Tibial artery (tissue), 4 donors: ENCODE measurements around the gene ATP6V1D.

Source experiments
- DNase-seq, 2 donors: peaks; one replicate each; pipeline ENCODE4 v3.0.0-alpha.2; 2019
- H3K27ac ChIP-seq, 2 donors: fragments of 200-600 bp; sonication (generic) in 1 of 2; 1 replicate in 1 of 2; 2 replicates in 1 of 2; pipeline ENCODE4 v1.5.1; 2018 to 2019; ENCODE audit warnings: mild to moderate bottlenecking in 1 of 2
- H3K27me3 ChIP-seq, 2 donors: fragments of 200-600 bp; sonication (generic) in 1 of 2; one replicate each; pipeline versions ENCODE4 v1.5.1 to v1.6.0; 2016 to 2019
- H3K36me3 ChIP-seq, 3 donors: fragments of 200-600 bp; sonication (generic) in 2 of 3; one replicate each; pipeline ENCODE4 v1.5.1; 2016 to 2019; ENCODE audit warnings: mild to moderate bottlenecking in 2 of 3
- H3K4me1 ChIP-seq, 4 donors: fragments of 200-600 bp; sonication (generic) in 2 of 4; 1 replicate in 3 of 4; 2 replicates in 1 of 4; pipeline ENCODE4 v1.5.1; 2016 to 2019
- H3K4me3 ChIP-seq, 2 donors: fragments of 200-600 bp; sonication (generic) in 1 of 2; 1 replicate in 1 of 2; 2 replicates in 1 of 2; pipeline ENCODE4 v1.5.1; 2018 to 2019; ENCODE audit warnings: mild to moderate bottlenecking in 2 of 2
- H3K9me3 ChIP-seq, 3 donors: fragments of 200-600 bp; sonication (generic) in 1 of 3; one replicate each; pipeline ENCODE4 v1.5.1; 2016 to 2019
- intact Hi-C: fragments of 100-400 bp; cut with DNase I; formaldehyde crosslinking; loops from one replicate; pipeline ENCODE4 v1.15.0; 2023; ENCODE audit warnings: low total_unique reads
- TF ChIP-seq, protein P1 (sequence below), 2 experiments: fragments of 200-600 bp in 1 of 2; fragments of 450-650 bp in 1 of 2; IDR thresholded peaks; one replicate each; pipeline ENCODE4 v1.5.1; 2017 to 2019; ENCODE audit warnings: antibody characterized with exemption in 2 of 2, mild to moderate bottlenecking in 1 of 2, moderate library complexity in 1 of 2

The ATP6V1D gene

DNA sequence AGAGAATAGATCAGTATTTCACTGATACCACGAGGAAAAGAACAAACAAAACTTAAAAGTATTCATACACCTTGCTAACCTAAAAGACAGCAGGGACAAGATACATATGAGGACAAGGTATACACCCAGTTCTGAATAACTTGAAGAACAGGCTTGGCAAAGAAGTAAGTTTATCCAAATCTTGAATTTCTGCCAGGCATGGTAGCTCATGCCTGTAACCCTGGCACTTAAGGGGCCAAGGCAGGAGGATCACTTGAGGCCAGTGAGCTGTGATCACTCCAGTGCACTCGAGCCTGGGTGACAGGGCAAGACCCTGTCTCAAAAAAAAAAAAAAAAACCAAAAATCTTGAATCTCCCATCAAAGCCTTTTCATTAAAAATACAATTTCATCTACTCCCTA is 25.5 kb upstream of the ATP6V1D start:
- Histone ChIP-seq H3K36me3 (peaks cover 54 to 72% (median 56%) of the 10 kb centered on the region in 3 donors), H3K27me3 (no peaks in the 10 kb centered on the region), H3K27ac (no peak overlapping the region), H3K9me3 (no peaks in the 10 kb centered on the region), H3K4me3 (no peak overlapping the region), H3K4me1 (no peaks in the 10 kb centered on the region)
- intact Hi-C loops = no loop called here
- TF ChIP-seq, protein P1, sequence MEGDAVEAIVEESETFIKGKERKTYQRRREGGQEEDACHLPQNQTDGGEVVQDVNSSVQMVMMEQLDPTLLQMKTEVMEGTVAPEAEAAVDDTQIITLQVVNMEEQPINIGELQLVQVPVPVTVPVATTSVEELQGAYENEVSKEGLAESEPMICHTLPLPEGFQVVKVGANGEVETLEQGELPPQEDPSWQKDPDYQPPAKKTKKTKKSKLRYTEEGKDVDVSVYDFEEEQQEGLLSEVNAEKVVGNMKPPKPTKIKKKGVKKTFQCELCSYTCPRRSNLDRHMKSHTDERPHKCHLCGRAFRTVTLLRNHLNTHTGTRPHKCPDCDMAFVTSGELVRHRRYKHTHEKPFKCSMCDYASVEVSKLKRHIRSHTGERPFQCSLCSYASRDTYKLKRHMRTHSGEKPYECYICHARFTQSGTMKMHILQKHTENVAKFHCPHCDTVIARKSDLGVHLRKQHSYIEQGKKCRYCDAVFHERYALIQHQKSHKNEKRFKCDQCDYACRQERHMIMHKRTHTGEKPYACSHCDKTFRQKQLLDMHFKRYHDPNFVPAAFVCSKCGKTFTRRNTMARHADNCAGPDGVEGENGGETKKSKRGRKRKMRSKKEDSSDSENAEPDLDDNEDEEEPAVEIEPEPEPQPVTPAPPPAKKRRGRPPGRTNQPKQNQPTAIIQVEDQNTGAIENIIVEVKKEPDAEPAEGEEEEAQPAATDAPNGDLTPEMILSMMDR (IDR thresholded peaks at IDR 0.05) = no peak
- DNase-seq = no peak

DNA sequence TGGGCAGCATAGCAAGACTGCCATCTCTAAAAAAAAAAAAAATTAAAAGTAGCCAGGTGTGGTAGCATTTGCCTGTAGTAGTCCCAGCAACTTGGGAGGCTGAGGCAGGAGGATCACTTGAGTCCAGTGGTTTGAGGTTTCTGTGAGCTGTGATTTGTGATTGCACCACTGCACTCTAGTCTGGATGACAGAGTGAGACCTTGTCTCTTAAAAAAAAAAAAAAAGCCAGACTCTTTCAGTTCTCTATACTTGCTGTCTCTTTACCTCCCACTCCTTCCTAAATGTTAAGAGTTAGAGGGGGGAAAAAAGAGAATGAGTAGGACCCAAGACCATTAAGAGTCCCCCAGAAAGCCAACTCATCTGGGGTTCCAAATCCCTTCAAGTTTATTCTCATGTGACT is 18.3 kb upstream of the ATP6V1D start:
- no peak overlapping the region for H3K4me3 ChIP-seq
- no peaks in the 10 kb centered on the region for H3K27me3 ChIP-seq
- no peak overlapping the region for H3K27ac ChIP-seq
- peaks cover 70 to 92% (median 84%) of the 10 kb centered on the region in 3 donors for H3K36me3 ChIP-seq
- H3K9me3 ChIP-seq = no peaks in the 10 kb centered on the region
- H3K4me1 ChIP-seq = no peaks in the 10 kb centered on the region
- TF ChIP-seq, protein P1 (IDR thresholded peaks at IDR 0.05) = no peak
- DNase-seq = no peak
- intact Hi-C loops = no loop called here

DNA sequence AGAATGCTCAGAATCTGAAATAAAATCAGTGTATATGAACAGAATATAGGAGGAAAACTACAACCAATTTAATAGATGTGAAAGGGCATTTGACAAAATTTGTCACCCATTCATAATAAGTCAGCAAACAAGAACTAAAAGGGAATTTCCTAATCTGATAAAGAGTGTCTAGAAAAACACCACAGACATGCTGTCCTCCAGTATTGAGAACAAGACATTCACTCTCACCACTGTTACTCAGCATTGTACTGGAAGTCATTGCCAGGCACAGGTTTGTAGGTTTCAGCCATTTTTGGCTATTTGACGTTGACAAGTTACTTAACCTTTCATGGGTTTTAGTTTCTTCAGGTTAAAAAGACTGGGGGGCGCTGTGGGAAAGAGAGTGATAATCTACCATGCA is 13.7 kb upstream of the ATP6V1D start:
- TF ChIP-seq, protein P1 (IDR thresholded peaks at IDR 0.05) = no peak
- no peak overlapping the region for H3K27ac ChIP-seq
- intact Hi-C loops = no loop called here

DNA sequence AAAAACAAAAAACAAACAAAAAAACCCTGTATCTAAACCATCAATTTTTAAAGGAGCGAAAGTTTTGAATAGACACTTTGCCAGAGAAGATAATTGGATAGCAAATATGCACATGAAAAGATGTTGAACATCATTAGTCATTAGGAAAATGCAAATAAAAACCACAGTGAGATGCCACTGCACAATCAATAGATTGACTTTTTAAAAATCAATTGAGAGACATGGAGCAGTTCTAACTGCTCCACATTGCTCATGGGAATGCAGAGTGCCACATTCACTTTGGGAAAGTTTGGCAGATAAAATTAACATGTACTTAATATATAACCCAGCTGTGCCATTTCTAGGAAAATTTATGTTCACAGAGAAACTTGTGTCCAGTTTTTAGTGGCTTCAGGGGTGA is 13.2 kb upstream of the ATP6V1D start:
- Histone ChIP-seq H3K4me3 (no peak overlapping the region), H3K4me1 (peaks cover 0 to 4% (median 2%) of the 10 kb centered on the region in 4 donors), H3K36me3 (peaks cover 65 to 91% (median 66%) of the 10 kb centered on the region in 3 donors), H3K27ac (no peak overlapping the region), H3K27me3 (no peaks in the 10 kb centered on the region), H3K9me3 (no peaks in the 10 kb centered on the region)
- no peak for DNase-seq
- TF ChIP-seq, protein P1 (IDR thresholded peaks at IDR 0.05) = no peak
- intact Hi-C loops = no loop called here

More for the DNA sequence above, 13.7 kb upstream of the ATP6V1D start:
- H3K36me3 ChIP-seq = peaks cover 64 to 91% (median 65%) of the 10 kb centered on the region in 3 donors
- H3K27me3 ChIP-seq = no peaks in the 10 kb centered on the region
- H3K9me3 ChIP-seq = no peaks in the 10 kb centered on the region
- no peak for DNase-seq
- no peaks in the 10 kb centered on the region for H3K4me1 ChIP-seq
- H3K4me3 ChIP-seq = no peak overlapping the region

DNA sequence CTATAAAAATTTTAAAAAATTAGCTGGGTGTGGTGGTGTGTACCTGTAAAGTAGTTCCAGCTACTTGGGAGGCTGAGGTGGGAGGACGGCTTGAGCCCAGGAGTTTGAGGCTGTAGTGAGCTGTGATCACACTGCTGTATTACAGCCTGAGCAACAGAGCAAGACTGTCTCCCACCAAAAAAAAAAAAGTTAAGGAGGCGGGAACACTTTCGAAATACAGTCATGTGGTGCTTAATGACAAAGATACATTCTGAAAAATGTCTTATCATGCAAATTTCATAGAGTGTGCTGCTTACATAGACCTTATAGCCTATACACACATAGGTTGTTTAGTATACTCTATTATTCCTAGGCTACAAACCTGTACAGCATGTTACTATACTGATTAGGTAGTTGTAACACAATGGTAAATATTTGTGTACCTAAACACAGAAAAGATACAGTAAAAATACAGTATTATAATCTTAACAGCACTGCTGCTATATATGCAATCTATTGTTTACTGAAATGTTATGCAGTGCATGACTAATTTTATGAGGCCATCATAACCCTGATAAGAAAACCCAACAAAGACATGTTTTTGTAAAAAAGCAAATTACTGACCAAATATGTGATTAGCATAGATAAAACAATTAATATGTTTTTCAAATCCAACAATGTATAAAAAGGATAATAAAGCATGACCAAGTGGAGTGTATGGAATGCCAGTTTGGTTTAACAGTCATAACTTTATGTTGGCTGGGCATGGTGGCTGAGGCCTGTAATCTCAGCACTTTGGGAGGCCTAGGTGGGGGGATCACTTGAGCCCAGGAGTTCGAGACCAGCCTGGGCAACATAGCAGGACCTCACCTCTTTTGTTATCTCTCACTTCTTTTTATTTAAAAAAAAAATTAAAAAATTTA is 11.9 kb upstream of the ATP6V1D start:
- H3K4me1 ChIP-seq = peaks cover 0 to 6% (median 2%) of the 10 kb centered on the region in 4 donors
- intact Hi-C loops = no loop called here
- H3K27me3 ChIP-seq = no peaks in the 10 kb centered on the region
- peaks cover 65 to 91% (median 66%) of the 10 kb centered on the region in 3 donors for H3K36me3 ChIP-seq
- H3K4me3 ChIP-seq = no peak overlapping the region
- H3K9me3 ChIP-seq = no peaks in the 10 kb centered on the region
- no peak for DNase-seq
- no peak overlapping the region for H3K27ac ChIP-seq
- TF ChIP-seq, protein P1 (IDR thresholded peaks at IDR 0.05) = no peak
